ENCODE results near the gene THBD.

- TF ChIP-seq, protein P1, sequence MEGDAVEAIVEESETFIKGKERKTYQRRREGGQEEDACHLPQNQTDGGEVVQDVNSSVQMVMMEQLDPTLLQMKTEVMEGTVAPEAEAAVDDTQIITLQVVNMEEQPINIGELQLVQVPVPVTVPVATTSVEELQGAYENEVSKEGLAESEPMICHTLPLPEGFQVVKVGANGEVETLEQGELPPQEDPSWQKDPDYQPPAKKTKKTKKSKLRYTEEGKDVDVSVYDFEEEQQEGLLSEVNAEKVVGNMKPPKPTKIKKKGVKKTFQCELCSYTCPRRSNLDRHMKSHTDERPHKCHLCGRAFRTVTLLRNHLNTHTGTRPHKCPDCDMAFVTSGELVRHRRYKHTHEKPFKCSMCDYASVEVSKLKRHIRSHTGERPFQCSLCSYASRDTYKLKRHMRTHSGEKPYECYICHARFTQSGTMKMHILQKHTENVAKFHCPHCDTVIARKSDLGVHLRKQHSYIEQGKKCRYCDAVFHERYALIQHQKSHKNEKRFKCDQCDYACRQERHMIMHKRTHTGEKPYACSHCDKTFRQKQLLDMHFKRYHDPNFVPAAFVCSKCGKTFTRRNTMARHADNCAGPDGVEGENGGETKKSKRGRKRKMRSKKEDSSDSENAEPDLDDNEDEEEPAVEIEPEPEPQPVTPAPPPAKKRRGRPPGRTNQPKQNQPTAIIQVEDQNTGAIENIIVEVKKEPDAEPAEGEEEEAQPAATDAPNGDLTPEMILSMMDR (conservative IDR thresholded peaks at IDR 0.05; ENCODE audit: low read depth in 2 of 2): no peak
- TF ChIP-seq EZH2 (IDR thresholded peaks at IDR 0.05; ENCODE audit: low read depth, unreplicated experiment) (no peak), POLR2AphosphoS5 (IDR thresholded peaks at IDR 0.05; ENCODE audit: low read depth) (no peak), CREB1 (CRISPR knock-in tag; IDR thresholded peaks at IDR 0.05; ENCODE audit: low read depth) (no peak), ZNF331 (CRISPR knock-in tag; IDR thresholded peaks at IDR 0.05; ENCODE audit: low read depth) (no peak), EZH2phosphoT487 (IDR thresholded peaks at IDR 0.05; ENCODE audit: unreplicated experiment) (no peak), REST (IDR thresholded peaks at IDR 0.05; ENCODE audit: unreplicated experiment) (no peak), STAT1 (IDR thresholded peaks at IDR 0.05; ENCODE audit: unreplicated experiment) (no peak), ZNF114 (CRISPR knock-in tag; IDR thresholded peaks at IDR 0.05) (no peak), NANOG (IDR thresholded peaks at IDR 0.05; ENCODE audit: borderline replicate concordance) (no peak)
Observed at GRCh38 chr20:23020230-23021018, 29.0 kb downstream of the THBD start.
